ENCODE results near the gene SPATA32.

SPATA32 gene

GRCh38 chr17:45293413-45294211 is 31.7 kb upstream of the SPATA32 start:
- no peak for DNase-seq (ENCODE audit: low read depth in 3 of 3)

- DNase-seq (ENCODE audit: low read depth in 3 of 3) = no peak
Measured at GRCh38 chr17:45292696-45293412, 31.0 kb upstream of the SPATA32 start.

GRCh38 chr17:45291171-45291805 is 29.4 kb upstream of the SPATA32 start:
- DNase-seq (ENCODE audit: low read depth in 3 of 3) = no peak

GRCh38 chr17:45290269-45290765 is 28.4 kb upstream of the SPATA32 start:
- DNase-seq (ENCODE audit: low read depth in 3 of 3) = no peak

- DNase-seq (ENCODE audit: low read depth in 3 of 3) = no peak
Measured at GRCh38 chr17:45289301-45290268, 27.7 kb upstream of the SPATA32 start.

- DNase-seq (ENCODE audit: low read depth in 3 of 3) = no peak
Measured at GRCh38 chr17:45288825-45289224, 26.9 kb upstream of the SPATA32 start.

GRCh38 chr17:45287526-45288500 is 25.9 kb upstream of the SPATA32 start:
- no peak for DNase-seq (ENCODE audit: low read depth in 3 of 3)

- DNase-seq (ENCODE audit: low read depth in 3 of 3) = no peak
Measured at GRCh38 chr17:45286286-45286685, 24.4 kb upstream of the SPATA32 start.

- DNase-seq (ENCODE audit: low read depth in 3 of 3) = no peak
Measured at GRCh38 chr17:45284176-45285140, 22.6 kb upstream of the SPATA32 start.

- DNase-seq (ENCODE audit: low read depth in 3 of 3) = no peak
Measured at GRCh38 chr17:45283711-45284110, 21.8 kb upstream of the SPATA32 start.

GRCh38 chr17:45282683-45283644 is 21.1 kb upstream of the SPATA32 start:
- no peak for DNase-seq (ENCODE audit: low read depth in 3 of 3)

GRCh38 chr17:45279898-45280297 is 18.0 kb upstream of the SPATA32 start:
- DNase-seq (ENCODE audit: low read depth in 3 of 3) = no peak

- no peak for DNase-seq (ENCODE audit: low read depth in 3 of 3)
Measured at GRCh38 chr17:45277992-45278391, 16.1 kb upstream of the SPATA32 start.

GRCh38 chr17:45277216-45277849 is 15.4 kb upstream of the SPATA32 start:
- DNase-seq (ENCODE audit: low read depth in 3 of 3) = peak; percentile 80 to 85 (median 82)

- no peak for DNase-seq (ENCODE audit: low read depth in 3 of 3)
Measured at GRCh38 chr17:45276031-45276430, 14.1 kb upstream of the SPATA32 start.

- DNase-seq (ENCODE audit: low read depth in 3 of 3) = no peak
Measured at GRCh38 chr17:45274033-45274432, 12.1 kb upstream of the SPATA32 start.

GRCh38 chr17:45273551-45273957 is 11.7 kb upstream of the SPATA32 start:
- DNase-seq (ENCODE audit: low read depth in 3 of 3) = no peak
